ENCODE results near the gene XPC.

Gene XPC

GRCh38 chr3:14122301-14122700 is 56.1 kb downstream of the XPC start:
- in situ Hi-C loops (cut with HindIII; ENCODE audit: low sequenced_read_pairs): loop anchor here (25.0 kb wide), 1 partner anchor 210 kb away; no protein-coding TSS in a partner anchor

- in situ Hi-C loops (cut with HindIII; ENCODE audit: low sequenced_read_pairs): loop anchor here (25.0 kb wide), 1 partner anchor 210 kb away; no protein-coding TSS in a partner anchor
These were observed 56.5 kb downstream of the XPC start for GRCh38 chr3:14121859-14122258.

GRCh38 chr3:14120921-14121448 is 57.4 kb downstream of the XPC start:
- in situ Hi-C loops (cut with HindIII; ENCODE audit: low sequenced_read_pairs): loop anchor here (25.0 kb wide), 1 partner anchor 209 kb away; no protein-coding TSS in a partner anchor

- in situ Hi-C loops (cut with HindIII; ENCODE audit: low sequenced_read_pairs): loop anchor here (25.0 kb wide), 1 partner anchor 208 kb away; no protein-coding TSS in a partner anchor
These were observed 58.1 kb downstream of the XPC start for GRCh38 chr3:14120111-14120920.

GRCh38 chr3:14119651-14120050 is 58.8 kb downstream of the XPC start:
- in situ Hi-C loops (cut with HindIII; ENCODE audit: low sequenced_read_pairs): loop anchor here (25.0 kb wide), 1 partner anchor 207 kb away; no protein-coding TSS in a partner anchor

- in situ Hi-C loops (cut with HindIII; ENCODE audit: low sequenced_read_pairs): loop anchor here (25.0 kb wide), 1 partner anchor 206 kb away; no protein-coding TSS in a partner anchor
These were observed 59.7 kb downstream of the XPC start for GRCh38 chr3:14118400-14119381.

- in situ Hi-C loops (cut with HindIII; ENCODE audit: low sequenced_read_pairs): loop anchor here (25.0 kb wide), 1 partner anchor 205 kb away; no protein-coding TSS in a partner anchor
These were observed 60.7 kb downstream of the XPC start for GRCh38 chr3:14117468-14118399.

- in situ Hi-C loops (cut with HindIII; ENCODE audit: low sequenced_read_pairs): loop anchor here (25.0 kb wide), 1 partner anchor 202 kb away; no protein-coding TSS in a partner anchor
These were observed 64.3 kb downstream of the XPC start for GRCh38 chr3:14113965-14114635.

GRCh38 chr3:14110699-14111098 is 67.7 kb downstream of the XPC start:
- in situ Hi-C loops (cut with HindIII; ENCODE audit: low sequenced_read_pairs): loop anchor here (25.0 kb wide), 1 partner anchor 198 kb away; no protein-coding TSS in a partner anchor

- in situ Hi-C loops (cut with HindIII; ENCODE audit: low sequenced_read_pairs): loop anchor here (25.0 kb wide), 1 partner anchor 198 kb away; no protein-coding TSS in a partner anchor
These were observed 68.6 kb downstream of the XPC start for GRCh38 chr3:14109821-14110220.

GRCh38 chr3:14097616-14098391 is 80.6 kb downstream of the XPC start:
- in situ Hi-C loops (cut with HindIII; ENCODE audit: low sequenced_read_pairs): no loop called here

- in situ Hi-C loops (cut with HindIII; ENCODE audit: low sequenced_read_pairs): no loop called here
These were observed 81.7 kb downstream of the XPC start for GRCh38 chr3:14096742-14097141.
